A673 (cell line): ENCODE measurements around the gene HPSE.

ENCODE experiments used
- EZH2 ChIP-seq: fragments of 200-600 bp; sonication (generic); IDR thresholded peaks from 2 replicates; pipeline ENCODE4 v1.6.1; 2017; ENCODE audit warnings: borderline replicate concordance, low read depth, mild to moderate bottlenecking, mixed read lengths, antibody characterized with exemption, low read length; ENCODE audit not compliant: poor library complexity, severe bottlenecking
- TF ChIP-seq, protein P1 (sequence below): fragments of 300-800, 200-600 bp; sonication (generic); conservative IDR thresholded peaks from 2 replicates; pipeline ENCODE4 v1.5.1; 2017; ENCODE audit warnings: low read depth, mild to moderate bottlenecking, antibody characterized with exemption, low read length, moderate library complexity, mixed read lengths

DNA sequence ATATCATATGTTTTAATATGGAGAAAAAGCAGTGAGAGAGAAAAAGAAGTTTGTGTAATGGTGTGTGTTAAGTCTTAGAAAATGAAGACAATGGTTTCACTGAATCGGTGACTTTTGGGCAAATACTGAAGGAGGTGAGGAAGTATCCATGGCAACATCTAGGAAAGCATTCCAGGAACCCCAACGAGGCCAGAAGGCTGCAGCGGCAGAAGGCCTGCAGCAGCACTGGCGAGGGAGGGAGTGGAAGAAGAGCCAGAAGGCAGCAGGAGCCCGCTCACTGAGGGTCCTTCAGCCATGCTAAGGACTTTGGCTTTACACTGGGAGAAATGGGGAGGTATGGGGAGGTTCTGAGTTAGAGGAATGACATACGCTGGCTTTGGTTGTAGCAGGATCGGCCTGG is 76.8 kb downstream of the HPSE start:
- TF ChIP-seq, protein P1, sequence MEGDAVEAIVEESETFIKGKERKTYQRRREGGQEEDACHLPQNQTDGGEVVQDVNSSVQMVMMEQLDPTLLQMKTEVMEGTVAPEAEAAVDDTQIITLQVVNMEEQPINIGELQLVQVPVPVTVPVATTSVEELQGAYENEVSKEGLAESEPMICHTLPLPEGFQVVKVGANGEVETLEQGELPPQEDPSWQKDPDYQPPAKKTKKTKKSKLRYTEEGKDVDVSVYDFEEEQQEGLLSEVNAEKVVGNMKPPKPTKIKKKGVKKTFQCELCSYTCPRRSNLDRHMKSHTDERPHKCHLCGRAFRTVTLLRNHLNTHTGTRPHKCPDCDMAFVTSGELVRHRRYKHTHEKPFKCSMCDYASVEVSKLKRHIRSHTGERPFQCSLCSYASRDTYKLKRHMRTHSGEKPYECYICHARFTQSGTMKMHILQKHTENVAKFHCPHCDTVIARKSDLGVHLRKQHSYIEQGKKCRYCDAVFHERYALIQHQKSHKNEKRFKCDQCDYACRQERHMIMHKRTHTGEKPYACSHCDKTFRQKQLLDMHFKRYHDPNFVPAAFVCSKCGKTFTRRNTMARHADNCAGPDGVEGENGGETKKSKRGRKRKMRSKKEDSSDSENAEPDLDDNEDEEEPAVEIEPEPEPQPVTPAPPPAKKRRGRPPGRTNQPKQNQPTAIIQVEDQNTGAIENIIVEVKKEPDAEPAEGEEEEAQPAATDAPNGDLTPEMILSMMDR, result no peak
- no peak for TF ChIP-seq EZH2
